Brain microvascular endothelial cell (primary cell): ENCODE data around the gene PF4V1.

ENCODE experiments used
- DNase-seq: peaks from one replicate; pipeline ENCODE4 v3.0.0-alpha.2; 2020
- H3K27ac ChIP-seq: fragments of 250-450 bp; sonication (Bioruptor Pico); 2 replicates; pipeline ENCODE4 v1.5.1; 2020; ENCODE audit warnings: mild to moderate bottlenecking, moderate library complexity
- H3K27me3 ChIP-seq: fragments of 250-450 bp; sonication (Bioruptor Pico); replicated peaks from 2 replicates; pipeline ENCODE4 v1.5.1; 2020; ENCODE audit warnings: mild to moderate bottlenecking
- H3K36me3 ChIP-seq: fragments of 250-450 bp; sonication (Bioruptor Pico); replicated peaks from 2 replicates; pipeline ENCODE4 v1.5.1; 2020; ENCODE audit warnings: mild to moderate bottlenecking
- H3K4me3 ChIP-seq: 2 replicates; pipeline ENCODE4 v1.5.1; 2011; ENCODE audit warnings: low read depth, mild to moderate bottlenecking, control low read depth, low read length, moderate library complexity
- CTCF ChIP-seq: IDR thresholded peaks from 2 replicates; pipeline ENCODE4 v1.5.1; 2011; ENCODE audit warnings: low read depth, mild to moderate bottlenecking, moderate library complexity, low read length, control low read depth, inconsistent platforms; ENCODE audit errors: missing control alignments
- in situ Hi-C: cut with HindIII; loops from 2 replicates; pipeline ENCODE4 v1.10.0; 2017; ENCODE audit warnings: low sequenced_read_pairs, low pct_ligation_motif_present

Gene PF4V1

GRCh38 chr4:73868206-73869129 lies 15.4 kb downstream of the PF4V1 start:
- no peak for DNase-seq
- Histone ChIP-seq H3K27ac (no peak overlapping the region), H3K4me3 (peak overlapping the region; percentile 60), H3K27me3 (no peaks in the 10 kb centered on the region), H3K36me3 (no peaks in the 10 kb centered on the region)
- TF ChIP-seq CTCF: no peak
- in situ Hi-C loops: no loop called here

- Histone ChIP-seq H3K36me3 (no peaks in the 10 kb centered on the region), H3K27me3 (no peaks in the 10 kb centered on the region), H3K27ac (no peak within 1 kb of the TSS), H3K4me3 (peak within 1 kb of the TSS; percentile 60)
- no peak for TF ChIP-seq CTCF
- in situ Hi-C loops: no loop called here
- DNase-seq: no peak
These were observed 16.3 kb downstream of the PF4V1 start, which contains the start of gene CXCL1 for GRCh38 chr4:73869130-73870055. Gene CXCL1, plus strand, starts transcription at chr4:73869393. Its CDS starts 78 bp downstream, at chr4:73869471.

GRCh38 chr4:73870260-73870659 lies 17.2 kb downstream of the PF4V1 start:
- H3K27me3 ChIP-seq: no peaks in the 10 kb centered on the region
- H3K27ac ChIP-seq: no peak overlapping the region
- no peak for TF ChIP-seq CTCF
- no peaks in the 10 kb centered on the region for H3K36me3 ChIP-seq
- no peak for DNase-seq
- in situ Hi-C loops: no loop called here
- peak overlapping the region; percentile 60 for H3K4me3 ChIP-seq

GRCh38 chr4:73870768-73871167 lies 17.7 kb downstream of the PF4V1 start:
- Histone ChIP-seq H3K27ac (no peak overlapping the region), H3K36me3 (no peaks in the 10 kb centered on the region), H3K27me3 (no peaks in the 10 kb centered on the region), H3K4me3 (no peak overlapping the region)
- no peak for DNase-seq
- no peak for TF ChIP-seq CTCF
- in situ Hi-C loops: no loop called here

- in situ Hi-C loops: no loop called here
- DNase-seq: no peak
- H3K36me3 ChIP-seq: no peaks in the 10 kb centered on the region
- TF ChIP-seq CTCF: no peak
- no peaks in the 10 kb centered on the region for H3K27me3 ChIP-seq
- H3K27ac ChIP-seq: no peak overlapping the region
- H3K4me3 ChIP-seq: no peak overlapping the region
These were observed 18.6 kb downstream of the PF4V1 start for GRCh38 chr4:73871511-73872310.
